ENCODE measurements around the gene SLC24A4. TPM values are rescaled to one million over a fixed set of nuclear protein-coding genes. Genes with fewer than 3 reads are reported as not detected.

Gene SLC24A4
- total and polyA plus RNA-seq, 2 of the 4 experiments (the other 2 are of a cell fraction) = not detected

GRCh38 chr14:92323916-92324818 lies 1.2 kb downstream of the SLC24A4 start:
- BruUV-seq (replicated peaks) = no TSS peak
- Histone ChIP-seq H3K4ac (ENCODE audit: low read depth, low read length) (no peak overlapping the region), H2BK20ac (ENCODE audit: low read depth, low read length) (no peak overlapping the region), H3K36me3 (ENCODE audit: control insufficient read depth, insufficient read depth, low read length) (no peaks in the 10 kb centered on the region), H3K27me3 (ENCODE audit: control insufficient read depth, insufficient read depth, low read length) (peaks cover 80% of the 10 kb centered on the region), H3K9me3 (ENCODE audit: control insufficient read depth, insufficient read depth, low read length) (no peaks in the 10 kb centered on the region), H2BK15ac (ENCODE audit: low read depth, low read length) (no peak overlapping the region), H3K18ac (ENCODE audit: low read depth, low read length) (no peak overlapping the region), H2BK5ac (ENCODE audit: low read depth, low read length, poor library complexity, severe bottlenecking) (no peak overlapping the region), H4K91ac (ENCODE audit: insufficient read depth, low read depth, low read length) (no peak overlapping the region), H3K4me2 (ENCODE audit: low read depth, low read length) (no peak overlapping the region), H3K9me1 (ENCODE audit: insufficient read depth, low read length) (no peaks in the 10 kb centered on the region), H2AFZ (replicated peaks; ENCODE audit: low read length, poor library complexity) (no peak overlapping the region), H3K4me1 (ENCODE audit: control insufficient read depth, insufficient read depth, low read length) (no peaks in the 10 kb centered on the region), H3K23ac (ENCODE audit: low read depth, low read length) (no peak overlapping the region), H4K8ac (ENCODE audit: low read depth in 2 of 2, low read length in 2 of 2) (no peak overlapping the region), H4K5ac (ENCODE audit: low read depth, low read length) (no peak overlapping the region), H3K56ac (ENCODE audit: extremely low read depth, insufficient read depth, low read length) (no peak overlapping the region), H2AK9ac (replicated peaks; ENCODE audit: low read depth, low read length, poor library complexity) (no peak overlapping the region), H3K9ac (ENCODE audit: low read depth, low read length) (no peak overlapping the region), H3K79me1 (ENCODE audit: low read depth in 1 of 2, low read length in 2 of 2) (no peaks in the 10 kb centered on the region), H2BK120ac (ENCODE audit: low read depth, low read length) (no peak overlapping the region), H3K27ac (ENCODE audit: insufficient read depth, low read length) (no peak overlapping the region), H4K20me1 (ENCODE audit: insufficient read depth, low read length) (no peaks in the 10 kb centered on the region), H3K14ac (replicated peaks; ENCODE audit: low read depth, low read length) (no peak overlapping the region), H3K4me3 (ENCODE audit: insufficient read depth, low read depth, low read length) (no peak overlapping the region), H2AK5ac (ENCODE audit: low read depth, low read length) (no peak overlapping the region)
- dilution Hi-C loops (cut with HindIII; ENCODE audit: low sequenced_read_pairs, unreplicated experiment) (no loop called here), in situ Hi-C loops (cut with MboI; ENCODE audit: low sequenced_read_pairs) (no loop called here), intact Hi-C loops (cut with micrococcal nuclease) (no loop called here)
- no peak for ATAC-seq (ENCODE audit: low read depth)
- 9% methylated on average over 7 of the region's 42 CpGs; no CpG with 5 or more reads in 1 of the 2 experiments for WGBS, 2 experiments (ENCODE audit: extremely low coverage in 2 of 2, insufficient read length in 1 of 2)
- DNase-seq = no peak
- ChIA-PET POLR2A (ENCODE audit: unreplicated experiment) (no interaction called here), CTCF (no interaction called here)
- TF ChIP-seq MAFK (IDR thresholded peaks at IDR 0.05; ENCODE audit: low read depth, low read length) = no peak
- TF ChIP-seq BHLHE40 (IDR thresholded peaks at IDR 0.05; ENCODE audit: low read depth, low read length) = no peak
- TF ChIP-seq, protein P1, sequence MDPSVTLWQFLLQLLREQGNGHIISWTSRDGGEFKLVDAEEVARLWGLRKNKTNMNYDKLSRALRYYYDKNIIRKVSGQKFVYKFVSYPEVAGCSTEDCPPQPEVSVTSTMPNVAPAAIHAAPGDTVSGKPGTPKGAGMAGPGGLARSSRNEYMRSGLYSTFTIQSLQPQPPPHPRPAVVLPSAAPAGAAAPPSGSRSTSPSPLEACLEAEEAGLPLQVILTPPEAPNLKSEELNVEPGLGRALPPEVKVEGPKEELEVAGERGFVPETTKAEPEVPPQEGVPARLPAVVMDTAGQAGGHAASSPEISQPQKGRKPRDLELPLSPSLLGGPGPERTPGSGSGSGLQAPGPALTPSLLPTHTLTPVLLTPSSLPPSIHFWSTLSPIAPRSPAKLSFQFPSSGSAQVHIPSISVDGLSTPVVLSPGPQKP (IDR thresholded peaks at IDR 0.05; ENCODE audit: borderline replicate concordance, low read depth, low read length) = no peak
- TF ChIP-seq RFX5 (IDR thresholded peaks at IDR 0.05; ENCODE audit: low read depth, low read length) = no peak

All from IMR-90 (cell line).